ENCODE results near the gene MYLK. TPM values are rescaled to one million over a fixed set of nuclear protein-coding genes. Genes with fewer than 3 reads are reported as not detected.

Gene MYLK
- total and polyA plus RNA-seq, 2 of the 4 experiments (the other 2 are of a cell fraction), result 299 to 484 TPM

DNA sequence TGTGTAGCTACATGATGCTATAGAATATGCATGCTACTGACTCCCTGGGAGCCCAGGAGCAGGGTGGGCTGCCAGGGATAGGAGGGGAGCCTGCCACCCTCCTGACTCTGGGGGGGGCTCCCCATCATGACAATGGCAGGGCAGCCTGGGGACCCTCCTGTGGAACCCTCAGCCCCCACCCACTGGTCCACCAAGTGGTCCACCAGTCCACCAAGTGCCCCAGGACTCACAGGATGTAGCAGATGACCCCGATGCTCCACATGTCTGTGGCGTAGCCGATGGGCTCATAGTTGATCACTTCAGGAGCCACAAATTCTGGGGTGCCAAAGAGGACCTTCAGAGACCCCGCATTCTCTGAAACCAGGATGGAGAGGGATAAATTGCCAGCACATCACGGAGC lies 246.3 kb downstream of the MYLK start:
- ChIA-PET CTCF (no interaction called here), POLR2A (ENCODE audit: unreplicated experiment) (no interaction called here)
- Histone ChIP-seq H3K27me3 (ENCODE audit: control insufficient read depth, insufficient read depth, low read length) (no peaks in the 10 kb centered on the region), H3K14ac (replicated peaks; ENCODE audit: low read depth, low read length) (no peak overlapping the region), H2AK5ac (ENCODE audit: low read depth, low read length) (no peak overlapping the region), H3K79me1 (ENCODE audit: low read depth in 1 of 2, low read length in 2 of 2) (peaks cover 7 to 53% of the 10 kb centered on the region in 2 experiments; a peak in 3 of 4 replicates), H4K20me1 (ENCODE audit: insufficient read depth, low read length) (peaks cover 6% of the 10 kb centered on the region), H3K9me1 (ENCODE audit: insufficient read depth, low read length) (peaks cover 28% of the 10 kb centered on the region), H2AK9ac (replicated peaks; ENCODE audit: low read depth, low read length, poor library complexity) (peak overlapping the region; percentile 76), H3K4me2 (ENCODE audit: low read depth, low read length) (no peak overlapping the region), H4K8ac (ENCODE audit: low read depth in 2 of 2, low read length in 2 of 2) (no peak overlapping the region), H2BK15ac (ENCODE audit: low read depth, low read length) (no peak overlapping the region), H2AFZ (replicated peaks; ENCODE audit: low read length, poor library complexity) (no peak overlapping the region), H3K4ac (ENCODE audit: low read depth, low read length) (no peak overlapping the region), H2BK20ac (ENCODE audit: low read depth, low read length) (no peak overlapping the region), H3K4me3 (ENCODE audit: insufficient read depth, low read depth, low read length) (no peak overlapping the region), H2BK120ac (ENCODE audit: low read depth, low read length) (no peak overlapping the region), H4K5ac (ENCODE audit: low read depth, low read length) (no peak overlapping the region), H4K91ac (ENCODE audit: insufficient read depth, low read depth, low read length) (no peak overlapping the region), H3K9me3 (ENCODE audit: control insufficient read depth, insufficient read depth, low read length) (no peaks in the 10 kb centered on the region), H3K9ac (ENCODE audit: low read depth, low read length) (no peak overlapping the region), H3K36me3 (ENCODE audit: control insufficient read depth, insufficient read depth, low read length) (peaks cover 76% of the 10 kb centered on the region), H3K23ac (ENCODE audit: low read depth, low read length) (no peak overlapping the region), H3K4me1 (ENCODE audit: control insufficient read depth, insufficient read depth, low read length) (peaks cover 31% of the 10 kb centered on the region), H3K56ac (ENCODE audit: extremely low read depth, insufficient read depth, low read length) (no peak overlapping the region), H3K27ac (ENCODE audit: insufficient read depth, low read length) (no peak overlapping the region), H2BK5ac (ENCODE audit: low read depth, low read length, poor library complexity, severe bottlenecking) (no peak overlapping the region), H3K18ac (ENCODE audit: low read depth, low read length) (no peak overlapping the region)
- DNase-seq (no peak), ATAC-seq (ENCODE audit: low read depth) (no peak)
- 94% methylated on average over 3 of the region's 5 CpGs; no CpG with 5 or more reads in 1 of the 2 experiments for WGBS, 2 experiments (ENCODE audit: extremely low coverage in 2 of 2, insufficient read length in 1 of 2)
- dilution Hi-C loops (cut with HindIII; ENCODE audit: low sequenced_read_pairs, unreplicated experiment) (no loop called here), intact Hi-C loops (cut with micrococcal nuclease) (no loop called here), in situ Hi-C loops (cut with MboI; ENCODE audit: low sequenced_read_pairs) (no loop called here)
- BruUV-seq (replicated peaks), result no TSS peak
- TF ChIP-seq MXI1 (IDR thresholded peaks at IDR 0.05; ENCODE audit: borderline replicate concordance, low read depth, low read length) (no peak), RFX5 (IDR thresholded peaks at IDR 0.05; ENCODE audit: low read depth, low read length) (no peak), RCOR1 (IDR thresholded peaks at IDR 0.05; ENCODE audit: insufficient replicate concordance, low read length) (no peak), CEBPB (IDR thresholded peaks at IDR 0.05; ENCODE audit: low read depth, low read length) (no peak), NFE2L2 (IDR thresholded peaks at IDR 0.05; ENCODE audit: low read depth, low read length) (no peak), BHLHE40 (IDR thresholded peaks at IDR 0.05; ENCODE audit: low read depth, low read length) (no peak)

All from IMR-90 (cell line).